PC-9 (cell line): Measurements from ENCODE around the gene MB21D2.

ENCODE experiments used
- EZH2 ChIP-seq: fragments of 200-600 bp; sonication (generic); IDR thresholded peaks from 2 replicates; pipeline ENCODE4 v1.8.0; 2017; ENCODE audit warnings: antibody characterized with exemption, low read depth
- TF ChIP-seq, protein P1 (sequence below): fragments of 200-600 bp; sonication (generic); conservative IDR thresholded peaks from 2 replicates; pipeline ENCODE4 v1.6.1; 2017; ENCODE audit warnings: mixed run types, antibody characterized with exemption, mild to moderate bottlenecking, moderate library complexity

DNA sequence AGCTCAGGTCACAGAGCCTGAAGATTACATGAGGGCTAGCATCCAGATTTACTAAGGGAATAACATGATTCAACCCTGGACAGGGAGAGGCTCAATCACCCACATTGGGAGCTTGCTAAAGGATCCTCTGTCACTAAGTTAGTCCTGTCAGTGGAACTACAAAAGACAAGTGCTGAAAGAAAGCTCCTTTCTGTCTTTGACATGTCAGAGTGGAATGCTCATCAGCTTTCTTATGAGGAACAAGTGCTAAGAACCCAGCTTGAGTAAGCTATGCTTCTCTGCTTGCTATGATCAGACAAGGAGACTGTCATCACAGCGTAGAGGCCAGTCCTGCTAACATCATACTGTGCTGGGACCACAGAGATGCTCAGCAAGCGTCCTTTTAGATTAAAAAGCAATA lies 74.5 kb downstream of the MB21D2 start:
- no peak for TF ChIP-seq EZH2
- TF ChIP-seq, protein P1, sequence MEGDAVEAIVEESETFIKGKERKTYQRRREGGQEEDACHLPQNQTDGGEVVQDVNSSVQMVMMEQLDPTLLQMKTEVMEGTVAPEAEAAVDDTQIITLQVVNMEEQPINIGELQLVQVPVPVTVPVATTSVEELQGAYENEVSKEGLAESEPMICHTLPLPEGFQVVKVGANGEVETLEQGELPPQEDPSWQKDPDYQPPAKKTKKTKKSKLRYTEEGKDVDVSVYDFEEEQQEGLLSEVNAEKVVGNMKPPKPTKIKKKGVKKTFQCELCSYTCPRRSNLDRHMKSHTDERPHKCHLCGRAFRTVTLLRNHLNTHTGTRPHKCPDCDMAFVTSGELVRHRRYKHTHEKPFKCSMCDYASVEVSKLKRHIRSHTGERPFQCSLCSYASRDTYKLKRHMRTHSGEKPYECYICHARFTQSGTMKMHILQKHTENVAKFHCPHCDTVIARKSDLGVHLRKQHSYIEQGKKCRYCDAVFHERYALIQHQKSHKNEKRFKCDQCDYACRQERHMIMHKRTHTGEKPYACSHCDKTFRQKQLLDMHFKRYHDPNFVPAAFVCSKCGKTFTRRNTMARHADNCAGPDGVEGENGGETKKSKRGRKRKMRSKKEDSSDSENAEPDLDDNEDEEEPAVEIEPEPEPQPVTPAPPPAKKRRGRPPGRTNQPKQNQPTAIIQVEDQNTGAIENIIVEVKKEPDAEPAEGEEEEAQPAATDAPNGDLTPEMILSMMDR, result no peak
